GM18951 (cell line): Measurements from ENCODE around the gene HSD17B14.
A peak's percentile ranks its signal among the peaks of the same experiment; 100 is the strongest.

Source experiments
- POLR2A ChIP-seq: IDR thresholded peaks from 4 replicates; pipeline ENCODE4 v1.6.1; 2011; ENCODE audit warnings: mild to moderate bottlenecking; ENCODE audit not compliant: insufficient read length, insufficient read depth; ENCODE audit errors: extremely low read depth
- in situ Hi-C: fragments of 300-500 bp; cut with MboI; formaldehyde crosslinking; loops from one replicate; pipeline ENCODE4 v1.12.0; 2022; ENCODE audit warnings: low sequenced_read_pairs, mixed read lengths, inconsistent platforms; ENCODE audit not compliant: unreplicated experiment

Gene HSD17B14

DNA sequence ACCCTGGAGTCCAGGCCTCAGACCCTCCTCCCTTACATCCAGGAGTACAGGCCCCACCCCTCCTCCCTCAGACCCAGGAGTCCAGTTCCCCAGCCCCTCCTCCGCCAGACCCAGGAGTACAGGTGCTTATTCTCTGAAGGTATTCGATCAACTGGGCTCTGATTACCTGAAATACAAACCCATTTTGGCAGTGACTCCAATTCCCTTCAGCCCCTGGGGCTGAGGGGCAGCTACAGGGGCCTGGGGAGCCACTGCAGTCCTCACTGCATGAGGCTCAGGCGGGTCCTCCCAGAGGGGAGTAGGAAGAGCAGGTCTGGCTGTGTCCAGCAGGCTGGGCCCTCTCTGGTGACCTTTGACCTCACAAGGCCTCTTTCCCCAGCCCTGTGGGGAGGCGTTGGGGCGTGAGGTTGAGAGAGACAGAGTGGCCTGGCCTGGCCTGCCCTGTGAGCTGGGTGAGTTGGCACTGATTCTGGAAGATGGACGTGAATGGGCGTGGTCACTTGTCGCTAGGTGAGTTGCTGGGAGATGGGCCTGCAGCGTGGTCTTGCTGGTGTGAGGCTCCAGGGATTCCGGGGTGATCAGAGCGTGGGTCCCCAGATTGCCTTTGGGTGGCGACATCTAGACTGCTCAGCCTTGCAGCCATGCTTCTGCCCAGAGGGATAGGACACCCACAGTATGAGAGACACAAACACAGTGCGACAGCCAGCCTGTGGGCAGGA lies 28.5 kb downstream of the HSD17B14 start:
- no peak for TF ChIP-seq POLR2A
- in situ Hi-C loops: no loop called here

DNA sequence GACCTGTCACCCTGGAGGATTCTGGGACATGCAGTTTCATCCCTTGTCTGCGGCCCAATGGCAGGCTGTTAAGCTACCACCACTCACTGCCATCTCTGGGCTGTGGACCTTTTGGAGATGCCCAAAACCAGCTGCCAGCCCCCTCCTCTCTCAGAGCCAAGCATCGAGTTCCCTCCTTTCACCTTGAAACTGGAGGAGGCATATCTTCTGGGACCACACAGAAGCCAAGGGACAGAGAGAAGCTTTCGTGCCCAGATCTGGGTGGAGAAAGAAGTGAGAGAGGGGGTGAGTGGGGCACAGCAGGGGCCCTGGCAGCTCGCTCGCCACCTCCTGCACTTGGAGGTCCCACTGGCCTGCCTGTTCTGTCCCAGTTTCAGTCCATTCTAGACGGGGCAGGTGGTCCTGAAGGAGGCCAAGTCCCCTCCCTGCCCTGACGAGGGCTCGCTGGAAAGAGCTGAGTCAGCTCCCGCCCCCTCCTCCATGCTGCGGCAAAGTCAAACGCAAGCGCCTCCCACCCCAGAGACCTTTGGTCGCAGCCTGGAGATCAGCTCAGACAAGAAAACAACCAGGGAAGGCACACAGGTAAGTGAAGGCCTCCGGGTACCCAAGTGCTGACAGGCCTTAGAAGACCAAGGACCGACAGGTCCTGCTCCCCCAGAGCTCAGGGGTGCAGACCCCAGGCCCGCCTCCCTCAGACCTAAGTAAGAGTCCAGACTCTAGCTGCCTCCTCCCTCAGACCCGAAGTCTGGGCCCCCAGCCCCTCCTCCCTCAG lies 29.3 kb downstream of the HSD17B14 start:
- TF ChIP-seq POLR2A: no peak
- in situ Hi-C loops: no loop called here

DNA sequence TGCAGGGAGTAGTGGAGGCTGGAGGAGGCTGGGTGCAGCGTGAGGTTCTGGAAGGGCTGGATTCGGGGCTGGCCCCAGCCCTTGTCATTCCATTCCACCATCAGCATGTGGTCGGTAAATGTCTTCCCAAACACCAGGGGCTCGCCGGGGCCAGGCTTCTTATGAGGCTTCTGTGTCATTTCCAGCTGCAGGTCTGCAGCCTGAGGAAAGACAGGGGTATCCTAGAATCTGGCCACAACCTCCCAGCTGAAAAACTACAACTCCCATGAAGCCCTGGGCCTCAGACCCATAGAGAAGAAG lies 29.8 kb downstream of the HSD17B14 start:
- no peak for TF ChIP-seq POLR2A
- in situ Hi-C loops: no loop called here

DNA sequence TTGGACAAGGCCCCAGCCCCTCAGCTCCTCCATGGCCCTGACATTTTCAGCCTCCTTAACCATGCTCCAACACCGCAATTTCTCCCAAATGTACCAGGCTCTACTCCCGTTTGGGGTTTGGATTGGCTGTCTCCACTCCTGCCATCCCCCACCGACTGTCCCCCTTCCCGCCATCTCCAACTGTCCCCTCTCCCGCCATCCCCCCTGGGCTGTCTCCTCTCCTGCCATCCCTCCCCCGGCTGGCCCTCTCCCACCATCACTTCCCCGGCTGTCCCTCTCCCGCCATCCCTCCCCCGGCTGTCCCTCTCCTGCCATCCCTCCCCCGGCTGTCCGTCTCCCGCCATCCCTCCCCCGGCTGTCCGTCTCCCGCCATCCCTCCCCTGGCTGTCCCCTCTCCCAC lies 30.8 kb downstream of the HSD17B14 start:
- in situ Hi-C loops: no loop called here
- no peak for TF ChIP-seq POLR2A

DNA sequence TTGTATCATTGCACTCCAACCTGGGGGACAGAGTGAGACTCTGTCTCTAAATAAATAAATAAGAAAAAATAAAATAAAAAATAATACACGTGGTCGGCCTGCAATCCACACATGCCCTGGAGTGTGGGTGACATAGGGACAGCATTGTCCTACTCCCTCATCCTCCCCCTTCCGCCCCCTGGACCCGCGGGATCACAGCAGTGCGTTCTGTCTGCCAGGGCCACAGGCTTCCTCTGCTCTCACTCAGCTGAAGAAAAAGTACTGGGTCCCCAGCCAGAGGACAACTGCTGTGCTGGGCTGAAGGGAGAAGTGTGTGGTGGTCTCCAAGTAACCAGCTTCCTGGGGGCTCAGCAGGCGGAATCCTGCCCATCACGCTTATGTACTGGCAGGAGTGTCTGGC lies 31.8 kb downstream of the HSD17B14 start:
- in situ Hi-C loops: no loop called here
- TF ChIP-seq POLR2A: no peak

DNA sequence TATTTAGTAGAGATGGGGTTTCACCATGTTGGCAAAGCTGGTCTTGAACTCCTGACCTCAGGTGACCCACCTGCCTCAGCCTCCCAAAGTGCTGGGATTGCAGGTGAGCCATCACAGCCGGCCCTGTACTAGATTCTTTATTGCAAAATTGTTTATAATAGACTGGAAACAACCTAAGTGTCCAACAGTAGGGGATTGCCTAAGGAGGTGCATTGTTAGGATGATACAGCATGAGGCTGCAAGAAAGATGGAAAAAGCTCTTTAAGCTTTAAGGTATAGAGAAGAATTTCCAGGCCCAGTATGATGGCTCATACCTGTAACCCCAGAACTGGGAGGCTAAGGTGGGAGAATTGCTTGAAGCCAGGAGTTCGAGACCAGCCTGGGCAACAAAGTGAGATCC lies 33.7 kb downstream of the HSD17B14 start:
- in situ Hi-C loops: no loop called here

DNA sequence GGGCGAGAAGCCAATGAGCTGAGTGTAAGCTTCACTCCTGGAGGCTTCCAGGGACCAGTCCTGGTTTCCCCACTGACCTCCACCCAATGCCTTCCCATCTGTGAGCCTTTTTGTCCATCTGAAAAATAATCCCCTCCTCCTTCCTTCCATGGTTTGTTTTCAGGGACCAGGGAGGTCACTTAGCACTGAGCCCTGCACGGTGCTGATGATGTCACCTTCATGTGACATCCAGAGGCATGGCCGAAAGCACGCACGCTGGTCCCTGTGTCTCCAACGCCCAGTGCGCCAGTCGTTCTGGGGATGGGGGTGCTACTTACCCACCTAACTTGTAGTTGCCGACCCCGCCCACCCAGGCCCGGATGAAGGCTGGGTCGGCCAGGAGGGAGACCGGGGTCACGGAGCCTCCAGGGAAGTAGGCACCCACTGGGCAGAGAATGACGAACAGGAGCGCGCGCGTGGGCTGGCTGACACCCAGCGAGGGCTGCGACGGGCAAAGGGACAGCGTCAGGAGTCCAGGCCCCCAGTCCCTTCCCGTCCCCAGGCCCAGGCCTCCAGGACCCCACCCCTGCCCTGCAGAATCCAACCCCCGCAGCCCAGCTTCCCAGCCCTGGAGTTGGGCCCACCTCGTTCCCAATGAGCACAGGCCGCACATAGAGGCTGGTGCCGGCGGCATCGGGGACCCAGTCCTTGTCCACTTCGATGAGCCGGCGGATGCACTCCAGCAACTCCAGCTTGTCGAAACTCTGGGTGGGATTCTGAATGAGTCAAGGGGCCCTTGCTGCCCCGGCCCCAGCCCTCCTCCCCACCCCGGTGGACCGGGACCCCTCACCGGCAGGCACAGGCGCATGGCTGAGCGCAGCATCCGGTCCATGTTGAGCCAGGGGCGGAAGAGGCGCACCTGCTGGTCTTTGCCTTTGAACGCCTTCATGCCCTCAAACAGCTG lies 36.7 kb downstream of the HSD17B14 start:
- TF ChIP-seq POLR2A: no peak
- in situ Hi-C loops: no loop called here

More for the DNA sequence above, 33.7 kb downstream of the HSD17B14 start:
- TF ChIP-seq POLR2A: no peak

DNA sequence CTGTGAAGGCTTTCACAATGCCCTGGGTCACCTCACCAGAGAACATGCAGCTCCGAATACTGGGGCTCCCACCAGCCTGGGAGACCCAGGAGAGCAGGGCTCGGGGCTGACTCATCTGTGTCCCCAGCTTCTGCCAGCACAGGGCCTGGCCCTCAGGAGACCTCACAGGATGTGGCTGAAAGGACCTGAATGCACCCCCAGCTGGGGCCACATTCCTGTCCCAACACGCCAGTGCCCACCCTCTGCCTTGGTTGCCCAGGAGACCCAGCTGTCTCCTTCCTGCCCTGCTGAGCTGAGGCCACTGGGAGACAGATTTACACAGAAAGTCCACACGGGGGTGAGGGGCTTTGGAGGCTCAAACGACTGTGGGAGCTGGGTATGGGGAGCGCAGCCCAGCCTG lies 37.4 kb downstream of the HSD17B14 start:
- no peak for TF ChIP-seq POLR2A
- in situ Hi-C loops: no loop called here

DNA sequence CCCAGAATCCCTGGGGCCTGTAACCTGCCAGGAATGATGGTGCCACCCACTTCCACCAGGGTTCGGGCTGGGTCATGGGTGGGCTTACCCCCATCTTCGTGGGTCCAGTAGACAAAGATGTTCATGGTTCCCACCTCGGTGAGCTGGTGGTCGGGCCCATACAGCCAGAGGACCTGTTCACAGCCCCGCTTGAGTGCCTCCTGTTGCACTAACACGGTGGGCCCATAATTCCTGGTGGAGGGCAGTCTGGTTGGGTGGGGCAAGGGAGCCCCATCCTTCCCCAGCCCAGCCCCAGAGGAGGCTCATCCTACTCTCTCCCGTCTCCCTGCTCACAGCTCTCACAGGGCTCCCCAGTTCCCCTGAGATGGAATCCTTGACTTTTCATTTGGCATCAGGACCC lies 39.2 kb downstream of the HSD17B14 start:
- TF ChIP-seq POLR2A: no peak
- in situ Hi-C loops: no loop called here

DNA sequence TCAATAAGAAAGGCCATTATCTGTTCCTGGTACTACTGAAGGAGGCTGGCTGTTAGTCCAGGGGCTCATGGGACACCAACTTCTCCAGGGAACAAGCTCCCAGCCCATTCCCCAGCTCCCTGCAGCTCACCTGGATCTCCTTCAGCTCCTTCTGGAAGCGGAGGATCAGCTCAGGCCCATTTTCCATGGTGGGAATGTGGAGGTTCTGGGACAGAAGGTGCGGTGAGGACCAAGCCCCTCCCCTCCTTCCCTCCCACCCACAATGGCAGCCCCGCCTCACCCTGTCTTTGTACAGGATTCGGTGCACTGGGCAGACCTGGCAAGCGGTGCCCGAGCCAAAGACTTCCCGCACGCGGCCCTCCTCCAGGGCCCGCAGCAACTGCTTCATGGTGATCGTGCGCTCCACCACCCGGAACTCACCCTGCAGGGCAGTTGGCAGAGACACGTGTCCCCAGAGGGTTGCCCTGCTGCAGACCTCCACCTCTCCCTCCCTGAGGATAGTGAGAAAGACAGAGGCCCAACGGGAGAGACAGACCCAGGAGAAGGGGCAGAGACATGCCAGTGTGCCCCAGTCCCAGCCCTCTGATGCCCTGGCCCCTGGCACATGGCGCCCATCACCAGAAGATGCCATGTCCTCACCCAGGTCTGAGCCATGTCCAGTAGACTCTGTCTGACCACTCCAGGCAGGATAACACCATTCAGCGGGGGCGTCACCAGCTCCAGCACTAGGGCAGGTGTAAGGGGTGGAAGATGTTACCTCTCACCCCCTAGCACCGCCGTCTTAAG lies 39.8 kb downstream of the HSD17B14 start:
- no peak for TF ChIP-seq POLR2A
- in situ Hi-C loops: no loop called here

DNA sequence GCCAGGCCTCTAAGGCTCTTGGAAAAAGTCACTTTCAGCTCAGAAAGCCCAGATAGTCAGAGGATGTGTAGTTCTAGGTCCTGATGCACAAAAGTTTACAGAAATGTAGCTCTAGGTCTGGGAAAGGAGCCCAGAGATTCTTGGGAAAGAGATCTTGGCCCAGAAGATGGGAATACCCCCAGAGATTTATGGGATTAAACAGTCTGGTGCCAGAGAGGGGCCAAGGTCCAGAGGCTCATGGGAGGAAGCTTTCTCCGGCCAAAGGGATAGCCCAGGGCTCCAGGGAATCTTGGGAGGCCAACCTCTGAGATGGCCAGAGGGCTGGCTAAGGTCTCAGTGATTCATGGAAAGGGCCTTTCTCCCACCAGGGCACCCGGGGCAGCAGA lies 40.6 kb downstream of the HSD17B14 start:
- in situ Hi-C loops: no loop called here
- TF ChIP-seq POLR2A: no peak

DNA sequence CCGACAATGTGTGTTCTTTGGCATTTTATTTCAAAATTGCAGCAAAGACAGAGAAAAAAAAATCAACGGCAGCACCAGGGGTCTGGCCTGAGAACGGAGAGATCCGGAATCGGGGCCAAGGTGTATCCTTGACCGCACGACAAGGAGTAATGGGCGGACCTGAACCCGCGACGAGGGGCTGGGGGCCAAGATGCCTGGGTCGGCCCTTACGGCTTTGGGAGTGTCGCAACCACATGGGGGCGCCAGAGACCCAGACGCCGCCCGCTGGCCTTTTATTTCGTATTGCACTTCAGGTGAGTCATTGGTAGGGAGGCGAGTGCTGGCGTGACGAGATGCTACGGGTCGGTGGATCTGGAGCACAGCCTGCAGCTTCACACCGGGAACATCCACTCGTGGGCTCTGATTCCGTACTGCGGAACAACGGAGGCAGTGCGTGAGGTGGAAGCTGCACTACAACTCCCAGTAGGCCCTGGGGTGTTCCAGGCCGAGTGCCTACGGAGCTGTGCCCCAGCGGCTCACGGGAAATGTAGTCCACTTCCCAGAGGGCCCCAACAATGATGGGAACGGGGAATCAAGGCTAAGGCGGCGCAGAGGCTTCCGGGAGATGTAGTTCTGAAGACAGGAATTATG lies 41.1 kb downstream of the HSD17B14 start:
- in situ Hi-C loops: no loop called here

More for the DNA sequence above, 41.1 kb downstream of the HSD17B14 start:
- TF ChIP-seq POLR2A: peak; percentile 44
